Right atrium auricular region (tissue), 2 donors: Measurements from ENCODE around the gene ATRN. TPM values are rescaled to one million over a fixed set of nuclear protein-coding genes. Genes with fewer than 3 reads are reported as not detected.

Experiments
- DNase-seq: peaks from one replicate; pipeline ENCODE4 v3.0.0-alpha.2; 2019; ENCODE audit warnings: low spot score
- H3K27ac ChIP-seq, 2 donors: fragments of 200-600 bp; sonication (generic); 1 replicate in 1 of 2; 2 replicates in 1 of 2; pipeline ENCODE4 v1.5.1; 2016 to 2019
- H3K27me3 ChIP-seq, 2 donors: fragments of 200-600 bp; sonication (generic); one replicate each; pipeline versions ENCODE4 v1.5.1 to v1.6.0; 2017 to 2019
- H3K36me3 ChIP-seq: fragments of 200-600 bp; sonication (generic); one replicate; pipeline ENCODE4 v1.5.1; 2016
- H3K4me1 ChIP-seq, 2 donors: fragments of 200-600 bp; sonication (generic); one replicate each; pipeline versions ENCODE4 v1.5.1 to v1.6.0; 2017 to 2019
- H3K4me3 ChIP-seq, 2 donors: fragments of 200-600 bp; sonication (generic); 1 replicate in 1 of 2; 2 replicates in 1 of 2; pipeline ENCODE4 v1.5.1; 2017 to 2019; ENCODE audit warnings: mild to moderate bottlenecking in 1 of 2, moderate library complexity in 1 of 2
- H3K9me3 ChIP-seq, 2 donors: fragments of 200-600 bp; sonication (generic); one replicate each; pipeline ENCODE4 v1.5.1; 2019
- total RNA-seq, 2 donors: library from RNA; depleted of rRNA; stranded (reverse); fragments of >200 nt; gene quantifications; one replicate each; pipeline ENCODE4 v1.1.0, GENCODE V29; 2016
- TF ChIP-seq, protein P1 (sequence below), 2 donors: fragments of 200-600 bp; sonication (generic); IDR thresholded peaks; one replicate each; pipeline ENCODE4 v1.5.1; 2019; ENCODE audit warnings: antibody characterized with exemption in 2 of 2

The ATRN gene
- total RNA-seq, 2 donors from 2014 or later = 22.5 to 28.1 TPM

DNA sequence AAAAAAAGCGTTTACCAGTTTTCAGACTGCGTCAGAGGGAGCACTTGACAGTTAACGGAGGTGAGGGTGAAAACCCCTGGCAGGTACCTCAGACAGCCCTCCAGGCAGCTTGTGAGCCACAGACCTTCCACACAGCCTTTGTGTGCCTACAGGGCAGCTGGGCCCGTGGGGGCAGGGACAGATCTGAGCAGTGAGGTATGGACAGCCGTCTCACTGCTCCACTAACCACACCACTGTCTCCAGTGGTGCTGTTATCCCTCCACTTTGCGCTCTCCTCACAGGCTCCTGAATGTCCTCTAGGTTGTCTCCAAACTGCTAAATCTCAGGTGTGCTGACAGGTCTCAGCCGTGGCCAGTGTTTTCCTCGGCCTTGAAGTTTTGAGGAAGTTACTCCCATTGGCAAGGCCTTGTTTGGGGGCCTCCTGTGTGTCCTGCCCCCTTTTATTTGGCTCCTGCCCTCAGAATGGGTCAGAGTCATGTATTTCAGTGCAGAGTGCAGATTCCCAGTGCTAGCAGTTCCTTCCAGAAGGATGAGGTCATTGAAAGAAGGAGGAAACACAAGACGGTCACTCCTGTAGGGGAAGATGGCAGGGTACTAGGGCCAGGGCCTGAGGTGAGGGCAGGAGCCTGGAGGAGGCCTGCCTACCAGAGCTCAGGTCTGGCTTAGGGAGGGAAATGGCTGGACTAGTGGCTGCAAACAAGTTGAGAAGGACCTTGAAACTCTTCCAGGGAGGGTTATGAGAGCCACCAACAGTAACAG, 180.6 kb downstream of the ATRN start:
- no peak overlapping the region for H3K27ac ChIP-seq
- H3K9me3 ChIP-seq = no peaks in the 10 kb centered on the region
- peaks cover 19% of the 10 kb centered on the region for H3K36me3 ChIP-seq
- no peaks in the 10 kb centered on the region for H3K27me3 ChIP-seq
- TF ChIP-seq, protein P1, sequence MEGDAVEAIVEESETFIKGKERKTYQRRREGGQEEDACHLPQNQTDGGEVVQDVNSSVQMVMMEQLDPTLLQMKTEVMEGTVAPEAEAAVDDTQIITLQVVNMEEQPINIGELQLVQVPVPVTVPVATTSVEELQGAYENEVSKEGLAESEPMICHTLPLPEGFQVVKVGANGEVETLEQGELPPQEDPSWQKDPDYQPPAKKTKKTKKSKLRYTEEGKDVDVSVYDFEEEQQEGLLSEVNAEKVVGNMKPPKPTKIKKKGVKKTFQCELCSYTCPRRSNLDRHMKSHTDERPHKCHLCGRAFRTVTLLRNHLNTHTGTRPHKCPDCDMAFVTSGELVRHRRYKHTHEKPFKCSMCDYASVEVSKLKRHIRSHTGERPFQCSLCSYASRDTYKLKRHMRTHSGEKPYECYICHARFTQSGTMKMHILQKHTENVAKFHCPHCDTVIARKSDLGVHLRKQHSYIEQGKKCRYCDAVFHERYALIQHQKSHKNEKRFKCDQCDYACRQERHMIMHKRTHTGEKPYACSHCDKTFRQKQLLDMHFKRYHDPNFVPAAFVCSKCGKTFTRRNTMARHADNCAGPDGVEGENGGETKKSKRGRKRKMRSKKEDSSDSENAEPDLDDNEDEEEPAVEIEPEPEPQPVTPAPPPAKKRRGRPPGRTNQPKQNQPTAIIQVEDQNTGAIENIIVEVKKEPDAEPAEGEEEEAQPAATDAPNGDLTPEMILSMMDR (IDR thresholded peaks at IDR 0.05) = no peak
- no peak overlapping the region for H3K4me3 ChIP-seq
- DNase-seq = no peak
- no peaks in the 10 kb centered on the region for H3K4me1 ChIP-seq

DNA sequence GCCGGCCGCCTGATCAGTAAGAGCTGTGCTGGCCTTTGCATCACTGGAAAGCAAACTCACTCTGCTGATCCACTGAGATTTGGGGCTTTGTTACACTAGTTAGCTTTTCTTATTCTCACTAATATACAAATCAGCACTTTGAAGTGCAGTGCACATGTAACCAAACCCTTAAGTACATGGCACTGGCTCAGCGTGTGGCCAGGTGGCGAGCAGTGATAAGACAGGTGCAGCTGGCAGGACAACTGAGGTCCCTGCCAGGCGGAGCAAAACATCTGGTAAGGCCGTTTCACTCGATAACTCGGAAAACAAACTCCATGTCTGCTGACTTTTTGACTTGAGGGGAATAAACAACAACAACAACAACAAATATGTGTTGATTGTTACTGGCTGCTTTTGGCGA, 181.4 kb downstream of the ATRN start:
- H3K4me3 ChIP-seq = no peak overlapping the region
- no peak for DNase-seq
- H3K27ac ChIP-seq = no peak overlapping the region
- TF ChIP-seq, protein P1 (IDR thresholded peaks at IDR 0.05) = no peak
- H3K36me3 ChIP-seq = peaks cover 14% of the 10 kb centered on the region
- H3K9me3 ChIP-seq = no peaks in the 10 kb centered on the region
- no peaks in the 10 kb centered on the region for H3K4me1 ChIP-seq
- H3K27me3 ChIP-seq = no peaks in the 10 kb centered on the region

DNA sequence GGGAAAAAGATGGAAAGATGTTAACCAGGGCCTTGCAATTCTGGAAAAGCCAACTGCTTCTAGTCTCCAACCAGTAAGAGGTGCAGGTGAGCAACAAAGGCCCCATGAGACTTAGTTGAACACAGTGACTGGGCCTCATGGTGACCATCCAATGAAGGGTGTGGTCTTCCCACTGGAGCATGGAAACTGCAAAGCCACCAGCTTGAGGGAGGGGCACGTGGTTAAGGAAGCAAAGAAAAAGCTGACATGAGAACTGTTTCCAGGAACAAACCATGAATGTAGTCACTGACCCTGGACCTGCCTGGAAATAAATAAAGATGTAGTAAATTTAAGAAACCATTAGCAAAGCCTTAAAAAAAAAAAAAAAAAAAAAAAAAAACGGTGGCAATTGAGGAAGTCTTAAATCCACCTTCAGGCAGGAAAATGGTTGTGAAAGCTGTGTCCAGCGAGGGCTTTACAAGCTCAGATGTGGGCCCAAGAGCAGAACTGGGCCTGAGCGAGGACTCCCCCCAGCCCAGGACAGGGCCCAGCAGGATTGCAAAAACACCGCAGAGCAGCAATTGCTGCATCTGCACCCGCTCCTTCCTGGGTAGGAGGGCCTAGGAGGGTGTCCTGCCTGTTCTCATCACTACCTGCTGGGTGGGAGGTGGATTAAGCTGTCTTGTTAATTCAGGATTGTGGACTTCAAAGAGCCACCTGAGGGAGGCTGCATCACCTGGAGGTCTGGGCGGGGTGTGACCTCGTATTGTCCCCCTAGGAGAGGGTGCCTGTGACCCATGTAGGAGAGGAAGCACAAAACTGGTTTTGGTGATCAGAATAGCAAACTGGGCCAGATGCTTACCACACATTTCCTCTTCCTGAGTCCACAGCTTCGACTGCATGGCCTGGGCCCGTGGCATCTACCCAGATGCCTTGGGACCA, 182.1 kb downstream of the ATRN start:
- Histone ChIP-seq H3K27ac (no peak overlapping the region), H3K36me3 (peaks cover 14% of the 10 kb centered on the region), H3K27me3 (no peaks in the 10 kb centered on the region), H3K4me3 (no peak overlapping the region), H3K4me1 (no peaks in the 10 kb centered on the region), H3K9me3 (no peaks in the 10 kb centered on the region)
- DNase-seq = no peak
- TF ChIP-seq, protein P1 (IDR thresholded peaks at IDR 0.05) = no peak

DNA sequence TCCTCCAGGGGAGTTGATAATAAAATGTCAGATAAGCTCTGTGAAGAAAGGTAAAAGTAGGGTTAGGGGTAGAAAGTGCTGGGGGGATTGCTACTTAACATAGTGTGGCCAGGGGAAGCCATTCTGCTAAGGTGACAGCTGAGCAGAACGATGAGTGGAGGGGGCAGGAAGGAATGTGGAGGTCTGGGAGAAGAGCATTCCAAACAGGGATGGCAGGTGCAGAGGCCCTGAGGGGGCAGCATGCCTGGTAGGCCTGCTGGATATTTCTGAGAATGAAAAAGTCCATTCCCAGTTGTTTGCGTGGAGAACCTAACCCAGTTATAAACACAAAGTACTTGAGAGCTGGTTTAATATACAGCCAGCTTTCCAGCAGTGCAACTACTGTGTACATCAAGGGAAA, 183.1 kb downstream of the ATRN start:
- DNase-seq = no peak
- Histone ChIP-seq H3K27ac (no peak overlapping the region), H3K36me3 (peaks cover 7% of the 10 kb centered on the region), H3K27me3 (no peaks in the 10 kb centered on the region), H3K4me1 (no peaks in the 10 kb centered on the region), H3K9me3 (no peaks in the 10 kb centered on the region), H3K4me3 (no peak overlapping the region)
- TF ChIP-seq, protein P1 (IDR thresholded peaks at IDR 0.05) = no peak

DNA sequence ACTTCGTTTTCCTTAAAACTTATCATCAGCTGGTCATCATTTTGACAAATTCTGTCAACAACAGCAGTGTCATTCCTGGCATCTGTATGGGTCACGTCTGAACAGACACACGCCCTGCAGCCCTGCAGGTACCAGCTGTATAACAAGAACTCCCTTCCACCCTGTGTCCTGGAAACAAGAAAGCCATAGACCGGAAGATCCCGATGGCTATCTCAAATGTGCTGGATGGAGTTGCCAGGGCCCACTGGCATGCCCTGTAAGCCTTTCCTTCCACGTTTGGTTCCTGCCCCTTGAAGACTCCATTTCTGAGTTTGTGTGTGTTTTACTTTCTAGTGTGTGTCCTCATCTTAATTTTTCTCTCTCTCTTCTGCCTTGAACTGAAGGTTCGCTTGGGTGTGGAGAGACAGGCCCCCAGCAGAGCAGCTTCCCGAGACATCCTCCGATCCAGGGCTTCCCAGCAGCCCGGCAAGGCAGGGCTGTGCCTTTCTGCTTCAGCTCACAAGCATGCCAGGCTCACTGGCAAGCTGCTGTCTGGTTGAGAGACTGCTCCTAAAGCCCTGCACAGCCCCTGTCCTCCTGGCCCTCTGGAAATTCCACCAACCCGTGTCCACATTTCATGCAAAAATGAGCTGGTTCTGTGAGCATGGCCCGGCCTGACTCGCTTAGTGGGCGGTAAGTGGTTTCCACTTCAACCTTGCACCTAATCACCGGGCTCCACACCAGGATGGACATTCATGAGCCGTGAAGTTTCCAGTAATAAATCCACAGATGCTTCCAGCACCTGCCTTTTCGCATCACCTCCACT, 183.7 kb downstream of the ATRN start:
- TF ChIP-seq, protein P1 (IDR thresholded peaks at IDR 0.05) = no peak

More for the DNA sequence above, 183.7 kb downstream of the ATRN start:
- Histone ChIP-seq H3K4me1 (no peaks in the 10 kb centered on the region), H3K4me3 (no peak overlapping the region), H3K27ac (no peak overlapping the region), H3K9me3 (no peaks in the 10 kb centered on the region), H3K27me3 (no peaks in the 10 kb centered on the region), H3K36me3 (peaks cover 7% of the 10 kb centered on the region)
- DNase-seq = no peak
